Endothelial cell of umbilical vein (primary cell): ENCODE results near the gene ZIC2.

Source experiments
- CTCF ChIP-seq, 2 donors: IDR thresholded peaks; 1 replicate in 1 of 2; 2 replicates in 1 of 2; pipeline ENCODE4 v1.5.1; 2011; ENCODE audit warnings: low read length in 2 of 2, mild to moderate bottlenecking in 2 of 2, moderate library complexity in 2 of 2, control low read depth in 1 of 2, inconsistent platforms in 1 of 2, low read depth in 1 of 2; ENCODE audit not compliant: insufficient read depth in 1 of 2; ENCODE audit errors: extremely low read depth in 1 of 2
- FOS ChIP-seq: IDR thresholded peaks from 2 replicates; pipeline ENCODE4 v1.6.1; 2011; ENCODE audit warnings: mild to moderate bottlenecking, low read length, moderate library complexity, borderline replicate concordance; ENCODE audit not compliant: insufficient read depth
- MAX ChIP-seq: IDR thresholded peaks from 2 replicates; pipeline ENCODE4 v1.6.1; 2011; ENCODE audit not compliant: insufficient read depth, insufficient read length
- POLR2A ChIP-seq: IDR thresholded peaks from 2 replicates; pipeline ENCODE4 v1.6.1; 2012; ENCODE audit warnings: low read depth, mild to moderate bottlenecking, control low read depth, low read length
- POLR2AphosphoS5 ChIP-seq: IDR thresholded peaks from 2 replicates; pipeline ENCODE4 v1.6.1; 2012; ENCODE audit warnings: low read depth, mild to moderate bottlenecking, control low read depth, low read length, moderate library complexity; ENCODE audit not compliant: insufficient read depth

- no peak for TF ChIP-seq POLR2AphosphoS5
- TF ChIP-seq CTCF (IDR thresholded peaks at IDR 0.05; ENCODE audit: extremely low read depth in 1 of 2, insufficient read depth in 1 of 2, low read depth in 1 of 2, low read length in 2 of 2), result no peak
- TF ChIP-seq MAX, result no peak
- TF ChIP-seq POLR2A, result no peak
- no peak for TF ChIP-seq FOS
Measured at GRCh38 chr13:99980201-99980823, 1.3 kb upstream of the ZIC2 start.
